NCI-H128 (cell line): ENCODE data around the gene ZNF814.
"Not testable (repeated sequence)": the region's sequence is repeated elsewhere in the genome, so short reads cannot be mapped to it uniquely, and the experiment has no call there.

Experiments
- DNase-seq: peaks from one replicate; lab custom pipeline; 2025; ENCODE audit not compliant: unreplicated experiment; lab: John Stamatoyannopoulos, UW

Gene ZNF814

GRCh38 chr19:57888560-57889231, at the start of gene ZNF814:
ZNF814 (minus strand) TSS chr19:57889037; CDS start chr19:57888802, 235 bp downstream.
- peak; percentile 51 for DNase-seq

GRCh38 chr19:57935731-57936130, 46.9 kb upstream of the ZNF814 start:
- no peak for DNase-seq

- DNase-seq: no peak
Observed at GRCh38 chr19:57934820-57935665, 46.2 kb upstream of the ZNF814 start, which contains the start of gene ZNF418. ZNF418 (minus strand) TSS chr19:57935402; CDS start chr19:57933822, 1,580 bp downstream.

- DNase-seq: no peak
Observed at GRCh38 chr19:57927587-57927986, 38.8 kb upstream of the ZNF814 start.

GRCh38 chr19:57916168-57916995, 27.5 kb upstream of the ZNF814 start, which contains the start of gene ZNF417:
ZNF417 (minus strand) TSS chr19:57916592; CDS start chr19:57916411, 181 bp downstream.
- DNase-seq: peak; percentile 79

GRCh38 chr19:57914531-57914930, 25.7 kb upstream of the ZNF814 start:
- DNase-seq: no peak

- no peak for DNase-seq
Observed at GRCh38 chr19:57907394-57907793, 18.6 kb upstream of the ZNF814 start.

- no peak for DNase-seq
Observed at GRCh38 chr19:57905258-57905657, 16.4 kb upstream of the ZNF814 start.

- no peak for DNase-seq
Observed at GRCh38 chr19:57903618-57904184, 14.9 kb upstream of the ZNF814 start.

GRCh38 chr19:57900311-57900710, 11.5 kb upstream of the ZNF814 start:
- no peak for DNase-seq

- DNase-seq: not testable (repeated sequence)
Observed at GRCh38 chr19:57890706-57891105, 1.9 kb upstream of the ZNF814 start.

GRCh38 chr19:57888107-57888559, 704 bp downstream of the ZNF814 start:
- DNase-seq: no peak

GRCh38 chr19:57887195-57887941, 1.5 kb downstream of the ZNF814 start:
- DNase-seq: no peak

- no peak for DNase-seq
Observed at GRCh38 chr19:57886046-57886445, 2.8 kb downstream of the ZNF814 start.

GRCh38 chr19:57873883-57874799, 14.7 kb downstream of the ZNF814 start:
- not testable (repeated sequence) for DNase-seq

- no peak for DNase-seq
Observed at GRCh38 chr19:57872450-57872849, 16.4 kb downstream of the ZNF814 start.

GRCh38 chr19:57870225-57870624, 18.6 kb downstream of the ZNF814 start:
- no peak for DNase-seq

GRCh38 chr19:57869655-57870054, 19.2 kb downstream of the ZNF814 start:
- DNase-seq: not testable (repeated sequence)
